SK-N-SH (cell line): ENCODE measurements around the gene GDPD1. TPM values are rescaled to one million over a fixed set of nuclear protein-coding genes. Genes with fewer than 3 reads are reported as not detected.

ENCODE experiments used
- CTCF ChIA-PET: fragments of 300-600, 350-600 bp; formaldehyde crosslinking; extraction: SDS; loops from one replicate; lab custom pipeline; 2021; lab: Yijun Ruan, JAX
- POLR2A ChIA-PET: fragments of 350-600 bp; sonication (Branson Sonifier 250); formaldehyde crosslinking; extraction: SDS; loops from one replicate; lab custom pipeline; 2020; ENCODE audit warnings: antibody characterized with exemption, inconsistent platforms; lab: Yijun Ruan, JAX
- DNase-seq: peaks from one replicate; pipeline ENCODE4 v3.0.0; 2012
- H2AFZ ChIP-seq: fragments of 200-600 bp; sonication (generic); 2 replicates; pipeline ENCODE4 v1.8.1; 2016; ENCODE audit warnings: antibody characterized with exemption, mild to moderate bottlenecking, low read depth
- H3F3A ChIP-seq: fragments of 200-600 bp; sonication (generic); replicated peaks from 2 replicates; pipeline ENCODE3; 2016; ENCODE audit warnings: antibody characterized with exemption, mild to moderate bottlenecking; ENCODE audit not compliant: insufficient read depth
- H3K27ac ChIP-seq, 2 experiments: fragments of 200-500 bp in 1 of 2; fragments of 200-600 bp in 1 of 2; sonication (Bioruptor generic) in 1 of 2; sonication (generic), shearing (Covaris generic) in 1 of 2; 2 replicates each; pipeline versions ENCODE4 v1.5.1 to v1.6.1; 2014 to 2016; ENCODE audit warnings: low read depth in 2 of 2, inconsistent platforms in 1 of 2, low read length in 1 of 2, mild to moderate bottlenecking in 1 of 2, mixed read lengths in 1 of 2
- H3K27me3 ChIP-seq: fragments of 200-600 bp; sonication (generic), shearing (Covaris generic); 2 replicates; pipeline ENCODE4 v1.6.1; 2016; ENCODE audit warnings: mixed run types; ENCODE audit not compliant: insufficient read depth
- H3K36me3 ChIP-seq, 2 experiments: fragments of 200-500 bp in 1 of 2; fragments of 200-600 bp in 1 of 2; sonication (Bioruptor generic) in 1 of 2; sonication (generic) in 1 of 2; replicated peaks in 1 of 2; 2 replicates each; pipeline versions ENCODE3 to v1.5.1; 2014 to 2016; ENCODE audit warnings: low read length in 1 of 2, mild to moderate bottlenecking in 1 of 2; ENCODE audit not compliant: insufficient read depth in 2 of 2, control insufficient read depth in 1 of 2
- H3K4me1 ChIP-seq, 2 experiments: fragments of 200-500 bp in 1 of 2; fragments of 200-600 bp in 1 of 2; sonication (Bioruptor generic) in 1 of 2; sonication (generic), shearing (Covaris generic) in 1 of 2; 2 replicates each; pipeline versions ENCODE4 v1.5.1 to v1.6.1; 2014 to 2016; ENCODE audit warnings: low read depth in 1 of 2, low read length in 1 of 2, mixed run types in 1 of 2; ENCODE audit not compliant: insufficient read depth in 2 of 2, control insufficient read depth in 1 of 2
- H3K4me2 ChIP-seq: fragments of 200-600 bp; sonication (generic), shearing (Covaris generic); 2 replicates; pipeline ENCODE4 v1.6.1; 2017; ENCODE audit warnings: mixed run types
- H3K4me3 ChIP-seq, 2 experiments: fragments of 200-500 bp in 1 of 2; fragments of 200-600 bp in 1 of 2; sonication (Bioruptor generic) in 1 of 2; sonication (generic), shearing (Covaris generic) in 1 of 2; 2 replicates each; pipeline versions ENCODE4 v1.5.1 to v1.8.1; 2014 to 2016; ENCODE audit warnings: low read depth in 2 of 2, inconsistent platforms in 1 of 2, low read length in 1 of 2, mild to moderate bottlenecking in 1 of 2, mixed read lengths in 1 of 2, moderate library complexity in 1 of 2
- H3K79me2 ChIP-seq: fragments of 200-600 bp; sonication (generic); 2 replicates; pipeline ENCODE4 v1.8.1; 2017; ENCODE audit warnings: mild to moderate bottlenecking; ENCODE audit not compliant: insufficient read depth
- H3K9ac ChIP-seq: fragments of 200-600 bp; sonication (generic); 2 replicates; pipeline ENCODE4 v1.6.1; 2017; ENCODE audit warnings: mixed run types
- H3K9me2 ChIP-seq: fragments of 200-600 bp; sonication (generic); 2 replicates; pipeline ENCODE4 v1.6.1; 2017; ENCODE audit warnings: mixed run types
- H3K9me3 ChIP-seq: fragments of 200-600 bp; sonication (generic); 2 replicates; pipeline ENCODE4 v1.6.1; 2017; ENCODE audit warnings: mixed run types, mild to moderate bottlenecking, moderate library complexity
- H4K20me1 ChIP-seq: fragments of 200-600 bp; sonication (generic); 2 replicates; pipeline ENCODE4 v1.6.1; 2017; ENCODE audit warnings: mild to moderate bottlenecking, mixed run types; ENCODE audit not compliant: insufficient read depth
- CHD2 ChIP-seq: fragments of 150-350 bp; IDR thresholded peaks from 2 replicates; pipeline ENCODE4 v1.6.1; 2018; ENCODE audit warnings: low read length; ENCODE audit not compliant: partially characterized antibody
- ELF1 ChIP-seq: IDR thresholded peaks from 2 replicates; pipeline ENCODE4 v1.4.0; 2012
- EP300 ChIP-seq, 2 experiments: IDR thresholded peaks; 2 replicates each; pipeline versions ENCODE4 v1.4.0 to v1.6.1; 2012; ENCODE audit warnings: borderline replicate concordance in 1 of 2, low read depth in 1 of 2, low read length in 1 of 2
- FOSL2 ChIP-seq: IDR thresholded peaks from 2 replicates; pipeline ENCODE4 v1.4.0; 2012; ENCODE audit warnings: low read depth, mild to moderate bottlenecking, moderate library complexity, borderline replicate concordance
- GABPA ChIP-seq: IDR thresholded peaks from 2 replicates; pipeline ENCODE4 v1.4.0; 2012; ENCODE audit warnings: low read depth, mild to moderate bottlenecking
- GATA2 ChIP-seq: sonication (generic); formaldehyde crosslinking; IDR thresholded peaks from 2 replicates; pipeline ENCODE4 v1.5.0; 2020; ENCODE audit warnings: mild to moderate bottlenecking, missing genetic modification reagents
- MAX ChIP-seq: IDR thresholded peaks from 2 replicates; pipeline ENCODE4 v1.4.0; 2012; ENCODE audit warnings: low read depth
- PBX3 ChIP-seq: IDR thresholded peaks from 2 replicates; pipeline ENCODE4; 2012
- RAD21 ChIP-seq: IDR thresholded peaks from 2 replicates; pipeline ENCODE4 v1.6.1; 2012; ENCODE audit warnings: mild to moderate bottlenecking, low read length
- RFX5 ChIP-seq: IDR thresholded peaks from 2 replicates; pipeline ENCODE4 v1.6.1; 2012; ENCODE audit warnings: mild to moderate bottlenecking, improper control_type of control experiment, low read length
- RXRA ChIP-seq: IDR thresholded peaks from 2 replicates; pipeline ENCODE4 v1.4.0; 2012; ENCODE audit warnings: low read depth, mild to moderate bottlenecking, borderline replicate concordance
- SIN3A ChIP-seq: IDR thresholded peaks from 2 replicates; pipeline ENCODE4 v1.6.1; 2012; ENCODE audit warnings: low read depth, mild to moderate bottlenecking, low read length, moderate library complexity, borderline replicate concordance
- SMC3 ChIP-seq: IDR thresholded peaks from 2 replicates; pipeline ENCODE4 v1.6.1; 2012; ENCODE audit warnings: low read depth, low read length, improper control_type of control experiment
- TAF1 ChIP-seq: IDR thresholded peaks from 2 replicates; pipeline ENCODE4 v1.6.1; 2012; ENCODE audit warnings: low read depth, mild to moderate bottlenecking, low read length, moderate library complexity, borderline replicate concordance
- TEAD4 ChIP-seq: IDR thresholded peaks from 2 replicates; pipeline ENCODE4 v1.4.0; 2012; ENCODE audit warnings: mild to moderate bottlenecking, borderline replicate concordance; ENCODE audit not compliant: insufficient read depth
- USF2 ChIP-seq: fragments of 150-350 bp; IDR thresholded peaks from 2 replicates; pipeline ENCODE4 v1.6.1; 2017; ENCODE audit warnings: antibody characterized with exemption, low read length, low read depth, borderline replicate concordance
- YY1 ChIP-seq: IDR thresholded peaks from 2 replicates; pipeline ENCODE4 v1.4.0; 2012; ENCODE audit warnings: low read depth, mild to moderate bottlenecking
- WGBS: methylation state at CpG from one replicate; pipeline ENCODE4 v1.1.6; 2017; ENCODE audit warnings: low lambda C conversion rate; 5-methylcytosine and 5-hydroxymethylcytosine counted together
- polyA plus RNA-seq, 3 experiments: library from polyadenylated mRNA; depleted of rRNA; stranded (reverse); fragments of >200 nt; gene quantifications; 2 replicates each; pipeline ENCODE4 v1.2.3, GENCODE V29; 2012

The GDPD1 gene
- polyA plus RNA-seq, 1 of the 3 experiments (the other 2 are of a cell fraction), result 1.5 TPM

- no peak overlapping the region for H3K27ac ChIP-seq
- H2AFZ ChIP-seq, result no peak overlapping the region
- H3K4me2 ChIP-seq, result no peak overlapping the region
- DNase-seq, result no peak
- no peaks in the 10 kb centered on the region for H4K20me1 ChIP-seq
- peaks cover 6% of the 10 kb centered on the region; the same call in 1 of the 2 replicates for H3K27me3 ChIP-seq
- no peak overlapping the region for H3K9ac ChIP-seq
- WGBS, result 88% methylated on average over 5 of the region's 5 CpGs
- H3K79me2 ChIP-seq, result no peaks in the 10 kb centered on the region
- H3K4me3 ChIP-seq, result no peak overlapping the region
- no peaks in the 10 kb centered on the region for H3F3A ChIP-seq
- TF ChIP-seq PBX3 (no peak), USF2 (no peak), GATA2 (CRISPR knock-in tag) (no peak), EP300 (IDR thresholded peaks at IDR 0.05; ENCODE audit: borderline replicate concordance in 1 of 2, low read depth in 1 of 2, low read length in 1 of 2) (no peak), YY1 (no peak), FOSL2 (no peak), TAF1 (no peak), RXRA (no peak), GABPA (no peak), ELF1 (no peak), RFX5 (no peak)
- CTCF ChIA-PET, result interaction anchor here (0.6 to 1.6 kb wide), 3 partner anchors 10 to 137 kb away, joined by 3 to 9 read pairs (median 3); no protein-coding TSS in a partner anchor
- H3K4me1 ChIP-seq, result no peaks in the 10 kb centered on the region
- POLR2A ChIA-PET, result no interaction called here
- no peaks in the 10 kb centered on the region for H3K36me3 ChIP-seq
- no peaks in the 10 kb centered on the region for H3K9me3 ChIP-seq
- H3K9me2 ChIP-seq, result no peaks in the 10 kb centered on the region
Measured at GRCh38 chr17:59300941-59301340, 80.6 kb downstream of the GDPD1 start.

GRCh38 chr17:59304811-59305210 is 84.5 kb downstream of the GDPD1 start:
- TF ChIP-seq CHD2, result no peak
- TF ChIP-seq MAX, result no peak
- no peak for TF ChIP-seq PBX3
- TF ChIP-seq RAD21, result no peak
- TF ChIP-seq SMC3, result no peak
- no peak for TF ChIP-seq GATA2 (CRISPR knock-in tag)
- no peak for TF ChIP-seq USF2
- no peak for TF ChIP-seq TEAD4
- no peak for TF ChIP-seq SIN3A
- no peak for DNase-seq

More at GRCh38 chr17:59304811-59305210, 84.5 kb downstream of the GDPD1 start:
- Histone ChIP-seq H3K79me2 (no peaks in the 10 kb centered on the region), H3K36me3 (no peaks in the 10 kb centered on the region), H2AFZ (no peak overlapping the region), H3K9me3 (no peaks in the 10 kb centered on the region), H3K4me2 (no peak overlapping the region), H3K4me1 (no peaks in the 10 kb centered on the region), H4K20me1 (no peaks in the 10 kb centered on the region), H3F3A (no peaks in the 10 kb centered on the region), H3K27me3 (peaks cover 6% of the 10 kb centered on the region; the same call in 1 of the 2 replicates), H3K4me3 (no peak overlapping the region), H3K27ac (no peak overlapping the region), H3K9ac (no peak overlapping the region), H3K9me2 (no peaks in the 10 kb centered on the region)
- CTCF ChIA-PET, result interaction anchor here (1.7 kb wide), 1 partner anchor 254 kb away, joined by 5 read pairs; no protein-coding TSS in a partner anchor
- 71% methylated on average over 2 of the region's 2 CpGs for WGBS
- POLR2A ChIA-PET, result no interaction called here
